ENCODE data around the gene PCSK6. TPM values are rescaled to one million over a fixed set of nuclear protein-coding genes. Genes with fewer than 3 reads are reported as not detected.
A peak's percentile ranks its signal among the peaks of the same experiment; 100 is the strongest.
"Not testable (repeated sequence)": the region's sequence is repeated elsewhere in the genome, so short reads cannot be mapped to it uniquely, and the experiment has no call there.

The PCSK6 gene
- polyA plus RNA-seq, 3 donors = 6.5 to 9.2 (median 7.3) TPM

GRCh38 chr15:101390060-101390459 is 99.4 kb downstream of the PCSK6 start:
- no peak for DNase-seq (ENCODE audit: low read depth in 3 of 3, low spot score in 2 of 3)

DNA sequence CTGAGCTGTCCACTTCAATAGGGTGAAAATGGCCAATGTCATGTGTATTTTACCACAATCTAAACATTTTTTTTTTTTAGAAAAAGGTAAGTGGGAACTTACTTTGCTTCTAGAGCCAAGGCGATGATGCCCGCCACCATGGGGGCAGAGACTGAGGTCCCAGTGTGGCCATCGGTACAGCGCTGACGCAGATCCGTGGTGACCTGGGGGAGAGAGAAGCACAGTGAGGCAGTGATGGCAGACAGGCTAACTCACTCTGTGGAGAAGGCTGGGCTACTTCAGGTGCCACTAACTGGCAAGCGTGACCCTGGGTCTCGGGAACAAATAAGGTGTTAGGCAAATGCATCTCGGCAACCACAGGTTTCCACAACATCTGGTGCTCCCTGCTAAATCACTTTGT is 100.1 kb downstream of the PCSK6 start:
- DNase-seq (ENCODE audit: low read depth in 3 of 3, low spot score in 2 of 3) = no peak

DNA sequence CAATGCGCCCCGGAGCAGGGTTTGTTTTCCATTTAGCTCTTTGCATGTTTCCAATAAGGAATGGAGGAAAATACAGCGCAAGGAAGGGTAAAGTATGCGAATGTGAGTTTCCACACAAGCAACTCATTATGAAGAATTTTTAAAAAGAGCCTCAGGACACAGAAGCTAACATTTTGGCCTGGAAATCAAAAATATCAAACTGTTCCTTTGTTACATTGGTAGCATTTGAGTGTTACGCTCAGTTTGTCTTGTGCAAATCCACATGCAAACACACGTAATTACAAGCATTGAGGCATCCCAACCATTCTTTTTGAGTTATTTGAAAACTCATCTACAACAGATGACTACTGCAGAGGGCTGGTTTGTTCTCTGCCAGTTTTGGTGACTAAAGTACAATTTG is 101.5 kb downstream of the PCSK6 start:
- no peak for DNase-seq (ENCODE audit: low read depth in 3 of 3, low spot score in 2 of 3)

DNA sequence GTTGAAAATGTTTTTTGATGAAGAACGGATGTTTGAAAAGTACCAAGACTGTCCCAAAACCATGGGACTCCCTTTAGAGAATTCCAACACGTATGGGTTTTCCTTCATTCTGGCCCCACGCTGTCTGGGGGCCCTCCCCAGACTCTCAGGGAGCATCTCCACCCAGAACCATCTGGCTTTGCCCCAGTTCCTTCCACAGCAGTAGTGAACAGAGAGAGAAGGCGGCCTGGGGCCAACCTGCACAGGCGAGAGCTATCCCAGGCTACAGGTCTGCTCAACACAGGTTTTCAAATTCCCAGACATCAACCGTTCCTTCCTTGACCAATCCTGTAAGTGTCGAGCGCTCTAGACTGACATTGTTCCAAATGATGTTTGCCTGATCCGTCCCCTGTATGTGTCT is 101.9 kb downstream of the PCSK6 start:
- DNase-seq (ENCODE audit: low read depth in 3 of 3, low spot score in 2 of 3) = no peak

DNA sequence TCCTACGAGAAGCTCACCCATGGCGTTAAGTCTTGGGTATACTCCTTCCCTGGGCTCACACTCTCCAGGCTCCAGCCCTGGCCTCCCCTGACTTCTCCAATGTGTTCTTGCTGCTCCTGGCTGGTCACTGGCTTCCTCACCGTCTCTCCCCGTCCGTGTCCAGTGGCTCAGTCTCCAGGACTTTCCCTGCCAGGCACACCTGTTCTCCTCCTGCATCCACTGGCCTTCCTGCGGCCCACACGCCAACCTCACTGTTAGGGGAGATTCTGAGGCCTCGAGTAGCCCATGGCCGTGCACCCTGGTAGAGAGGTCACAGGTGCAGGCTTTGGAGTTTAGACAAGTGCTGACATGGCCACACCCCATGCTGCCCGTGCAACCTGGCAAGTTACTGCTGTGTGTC is 102.5 kb downstream of the PCSK6 start:
- no peak for DNase-seq (ENCODE audit: low read depth in 3 of 3, low spot score in 2 of 3)

- DNase-seq (ENCODE audit: low read depth in 3 of 3, low spot score in 2 of 3) = no peak
These were observed 103.5 kb downstream of the PCSK6 start for GRCh38 chr15:101386006-101386405.

GRCh38 chr15:101384276-101384675 is 105.2 kb downstream of the PCSK6 start:
- DNase-seq (ENCODE audit: low read depth in 3 of 3, low spot score in 2 of 3) = no peak

- DNase-seq (ENCODE audit: low read depth in 3 of 3, low spot score in 2 of 3) = no peak
These were observed 107.0 kb downstream of the PCSK6 start for GRCh38 chr15:101382544-101382943.

- no peak for DNase-seq (ENCODE audit: low read depth in 3 of 3, low spot score in 2 of 3)
These were observed 107.8 kb downstream of the PCSK6 start for GRCh38 chr15:101381671-101382212.

DNA sequence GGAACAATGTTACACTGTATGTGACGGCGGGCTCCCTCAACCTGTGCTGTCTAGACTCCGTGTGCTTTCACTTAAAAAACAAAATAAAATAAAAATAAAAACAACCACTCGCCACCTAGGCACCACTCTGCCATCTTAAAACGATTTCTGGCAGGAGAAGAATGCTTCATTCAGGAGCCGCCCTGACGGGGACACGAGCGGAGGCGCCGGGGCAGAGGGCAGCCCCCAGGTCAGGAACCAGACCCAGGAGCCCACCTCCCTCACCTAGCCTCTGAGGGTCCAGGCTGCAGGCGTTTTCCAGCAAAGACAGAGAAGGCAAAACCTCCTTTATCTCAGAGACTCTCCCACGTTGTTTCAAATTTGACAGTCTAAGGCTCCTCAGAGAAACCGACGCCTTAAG is 109.4 kb downstream of the PCSK6 start:
- no peak for DNase-seq (ENCODE audit: low read depth in 3 of 3, low spot score in 2 of 3)

GRCh38 chr15:101379647-101380046 is 109.9 kb downstream of the PCSK6 start:
- no peak for DNase-seq (ENCODE audit: low read depth in 3 of 3, low spot score in 2 of 3)

- no peak for DNase-seq (ENCODE audit: low read depth in 3 of 3, low spot score in 2 of 3)
These were observed 110.6 kb downstream of the PCSK6 start for GRCh38 chr15:101378879-101379278.

DNA sequence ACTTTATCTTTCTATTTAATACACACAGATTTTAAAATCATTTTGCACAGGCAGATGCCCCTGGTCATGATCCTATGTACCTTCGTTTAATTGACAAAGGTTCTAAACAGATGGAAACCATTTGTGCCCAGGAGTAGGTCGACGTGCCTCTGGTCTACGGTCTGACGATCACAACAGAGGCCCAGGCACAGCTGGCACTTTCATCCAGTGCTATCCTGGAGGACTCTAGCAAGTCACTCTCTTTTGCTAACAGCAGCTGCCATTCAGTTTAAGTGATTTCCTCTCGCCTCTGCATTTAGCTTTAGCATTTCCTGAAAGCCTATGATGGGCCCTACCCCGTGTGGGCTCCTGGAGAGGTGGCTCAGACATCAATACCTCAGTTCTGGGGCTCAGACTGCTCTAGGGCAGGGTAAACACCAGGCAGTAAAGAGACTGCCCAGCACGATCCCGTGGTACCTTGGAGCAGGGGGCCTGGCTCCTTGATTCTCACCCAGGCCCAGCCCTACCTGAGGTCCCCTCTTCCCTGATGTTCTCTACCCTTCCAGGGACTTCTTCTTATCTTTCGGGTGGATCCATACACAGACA is 111.2 kb downstream of the PCSK6 start:
- DNase-seq (ENCODE audit: low read depth in 3 of 3, low spot score in 2 of 3) = no peak

DNA sequence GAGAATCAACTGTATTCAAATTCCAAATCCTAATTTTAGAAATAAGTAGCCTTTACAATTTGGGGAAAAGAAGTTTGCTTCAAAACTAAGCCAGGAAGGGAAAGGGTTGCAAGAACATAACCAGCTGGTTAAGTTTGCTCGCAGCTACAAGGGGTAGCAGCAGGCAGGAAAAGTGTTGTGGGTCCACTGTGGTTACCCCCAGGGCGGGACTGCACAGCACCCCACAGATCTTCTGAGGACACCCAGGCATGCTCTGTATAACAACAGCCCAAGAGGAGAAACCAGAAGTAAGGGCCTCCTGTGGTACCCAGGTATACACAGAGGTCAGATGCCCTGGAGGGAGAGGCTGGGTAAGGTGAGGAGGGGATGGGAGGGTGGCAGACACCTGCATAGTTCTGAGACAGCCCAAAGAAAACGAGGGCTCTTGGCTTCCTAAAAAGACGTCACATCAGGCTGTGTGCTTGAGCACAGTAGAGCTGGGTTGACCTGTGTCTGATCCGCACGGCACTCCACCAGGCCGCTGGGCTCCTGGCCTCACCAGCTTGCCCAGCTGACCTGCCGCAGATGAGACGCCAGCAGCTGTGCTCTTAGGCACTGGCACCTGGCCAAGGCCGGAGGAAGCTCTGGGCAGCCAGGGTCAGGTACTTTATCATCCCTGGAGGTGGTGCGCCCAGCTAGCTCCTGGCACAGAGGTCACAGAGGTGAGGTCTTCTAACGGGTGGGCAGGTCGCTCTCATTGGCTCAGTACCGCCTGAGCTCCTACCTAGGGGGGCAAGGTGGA is 112.7 kb downstream of the PCSK6 start:
- no peak for DNase-seq (ENCODE audit: low read depth in 3 of 3, low spot score in 2 of 3)

- not testable (repeated sequence) for DNase-seq (ENCODE audit: low read depth in 3 of 3, low spot score in 2 of 3)
These were observed 114.5 kb downstream of the PCSK6 start for GRCh38 chr15:101375006-101375405.

DNA sequence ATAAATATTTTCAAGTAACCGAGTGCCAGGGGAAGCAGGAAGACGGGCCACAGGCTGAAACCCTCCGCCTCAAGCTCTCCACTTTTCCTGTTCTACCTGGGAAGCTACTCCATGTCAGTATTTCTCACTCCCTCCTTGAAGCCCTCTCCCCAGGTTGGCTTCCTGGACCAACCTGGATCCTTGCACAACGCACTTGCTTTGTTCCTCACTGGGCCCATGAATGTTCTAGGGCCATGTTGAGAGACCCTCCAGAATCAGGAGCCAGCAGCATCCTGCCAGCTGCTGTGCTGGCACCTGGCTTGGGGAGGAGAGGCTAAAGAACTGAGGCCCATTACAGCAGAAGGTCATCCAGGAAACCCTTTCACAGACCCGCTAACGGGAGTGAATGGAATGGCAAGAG is 115.2 kb downstream of the PCSK6 start:
- no peak for DNase-seq (ENCODE audit: low read depth in 3 of 3, low spot score in 2 of 3)

DNA sequence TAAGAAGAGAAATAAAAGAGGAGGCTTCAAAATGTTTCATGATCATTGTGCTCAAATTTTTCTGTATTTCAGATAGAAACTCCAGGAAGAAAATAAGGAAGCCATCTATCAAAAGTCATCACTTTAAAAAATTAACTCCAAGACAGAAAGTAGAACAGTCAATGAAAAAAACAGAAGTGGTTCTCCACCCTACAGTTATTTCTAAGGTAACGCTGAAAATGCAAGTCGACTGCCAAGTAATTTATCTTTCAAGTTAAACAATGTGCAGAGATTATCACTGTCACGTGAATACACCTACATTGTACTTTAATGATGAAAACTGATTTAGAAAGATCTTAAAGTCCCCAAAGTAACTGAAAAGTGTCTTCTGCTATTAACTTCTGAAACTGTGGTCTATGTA is 115.9 kb downstream of the PCSK6 start:
- no peak for DNase-seq (ENCODE audit: low read depth in 3 of 3, low spot score in 2 of 3)

- no peak for DNase-seq (ENCODE audit: low read depth in 3 of 3, low spot score in 2 of 3)
These were observed 116.5 kb downstream of the PCSK6 start for GRCh38 chr15:101372960-101373525.

DNA sequence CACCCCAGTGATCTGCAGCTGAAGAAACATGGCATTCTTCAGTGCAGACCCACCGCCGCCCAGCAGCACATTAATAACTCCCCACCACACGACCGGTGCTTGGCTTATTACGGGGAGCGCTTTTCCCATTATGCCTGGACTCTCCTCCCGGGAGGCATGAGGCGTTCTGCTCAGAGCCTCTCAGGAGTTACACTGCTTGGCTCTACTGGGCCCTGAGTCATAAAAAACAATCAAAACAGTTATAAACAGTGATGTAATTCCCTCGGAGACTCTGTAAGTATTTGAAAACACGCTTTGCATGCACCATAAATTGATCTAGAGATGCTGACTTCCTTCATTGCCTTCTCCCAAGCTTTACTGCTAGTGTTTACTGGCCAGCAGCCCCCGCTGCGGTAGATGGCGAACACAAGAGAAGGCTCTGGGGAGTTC is 117.3 kb downstream of the PCSK6 start:
- DNase-seq (ENCODE audit: low read depth in 3 of 3, low spot score in 2 of 3) = peak; percentile 25 to 41 (median 27)

DNA sequence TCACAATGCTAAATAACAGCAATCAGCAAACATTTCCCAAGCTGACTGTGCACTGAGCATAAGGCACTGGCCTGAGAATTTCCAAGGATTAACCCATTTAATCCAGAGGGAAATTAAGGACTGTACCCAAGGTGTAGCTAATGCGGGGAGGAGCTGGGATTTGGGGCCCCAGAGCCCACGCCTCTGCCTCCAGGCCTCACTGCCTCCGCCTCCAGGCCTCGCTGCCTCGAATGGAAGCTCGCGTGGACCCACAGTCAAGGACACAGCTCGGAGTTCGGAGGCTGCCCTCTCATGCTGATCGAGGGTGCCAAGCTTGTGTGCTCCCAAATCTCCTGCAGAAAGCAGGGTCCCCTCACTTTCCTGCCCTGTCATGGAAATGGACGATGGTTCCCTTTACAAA is 118.0 kb downstream of the PCSK6 start:
- no peak for DNase-seq (ENCODE audit: low read depth in 3 of 3, low spot score in 2 of 3)

DNA sequence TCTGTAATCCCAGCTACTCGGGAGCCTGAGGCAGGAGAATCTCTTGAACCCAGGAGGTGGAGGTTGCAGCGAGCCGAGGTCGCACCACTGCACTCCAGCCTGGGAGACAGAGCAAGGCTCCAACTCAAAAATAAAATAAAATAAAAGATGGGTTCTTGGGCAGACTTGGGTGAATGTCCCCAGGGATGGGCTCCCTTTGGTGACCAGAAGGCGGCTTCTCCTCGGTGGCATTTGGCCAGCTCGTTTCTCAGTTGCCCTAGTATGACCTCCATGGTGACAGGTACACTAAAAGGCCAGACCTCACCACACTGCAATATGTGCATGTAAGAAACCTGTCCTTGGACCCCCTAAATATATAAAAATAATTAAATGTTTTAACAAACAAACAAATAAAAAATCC is 118.4 kb downstream of the PCSK6 start:
- no peak for DNase-seq (ENCODE audit: low read depth in 3 of 3, low spot score in 2 of 3)
